KMS-11 (cell line): ENCODE data around the gene CCDC91.

Experiments
- H2AFZ ChIP-seq: fragments of 200-600 bp; sonication (generic); 2 replicates; pipeline ENCODE4 v1.6.1; 2016; ENCODE audit warnings: antibody characterized with exemption, mixed run types, low read depth
- H3K27ac ChIP-seq: fragments of 200-600 bp; sonication (generic); 2 replicates; pipeline ENCODE4 v1.6.1; 2016; ENCODE audit warnings: mild to moderate bottlenecking, mixed run types
- H3K27me3 ChIP-seq: fragments of 200-600 bp; sonication (generic); 2 replicates; pipeline ENCODE4 v1.6.1; 2017; ENCODE audit warnings: mild to moderate bottlenecking, low read depth, mixed run types, moderate library complexity; ENCODE audit not compliant: insufficient read depth
- H3K36me3 ChIP-seq: fragments of 200-600 bp; sonication (generic); 2 replicates; pipeline ENCODE4 v1.6.1; 2017; ENCODE audit warnings: mild to moderate bottlenecking, mixed run types; ENCODE audit not compliant: insufficient read depth
- H3K4me1 ChIP-seq: fragments of 200-600 bp; sonication (generic); 2 replicates; pipeline ENCODE4 v1.6.1; 2016; ENCODE audit warnings: mild to moderate bottlenecking, low read depth, mixed run types; ENCODE audit not compliant: poor library complexity, severe bottlenecking
- H3K4me2 ChIP-seq: fragments of 200-600 bp; sonication (generic); 2 replicates; pipeline ENCODE4 v1.7.0; 2016; ENCODE audit warnings: mild to moderate bottlenecking, mixed run types
- H3K4me3 ChIP-seq: fragments of 200-600 bp; sonication (generic); IDR thresholded peaks from 2 replicates; pipeline ENCODE4 v1.6.1; 2017; ENCODE audit warnings: low read depth, low read length, mixed read lengths; ENCODE audit not compliant: insufficient read depth
- H3K79me2 ChIP-seq: fragments of 200-600 bp; sonication (generic); 2 replicates; pipeline ENCODE4 v1.6.1; 2016; ENCODE audit warnings: low read depth, mixed run types; ENCODE audit not compliant: insufficient read depth
- H3K9ac ChIP-seq: fragments of 200-600 bp; sonication (generic); 2 replicates; pipeline ENCODE4 v1.6.1; 2016; ENCODE audit warnings: mild to moderate bottlenecking, mixed run types
- H4K20me1 ChIP-seq: fragments of 200-600 bp; sonication (generic); 2 replicates; pipeline ENCODE4 v1.6.1; 2016; ENCODE audit warnings: mild to moderate bottlenecking, mixed run types; ENCODE audit not compliant: insufficient read depth
- TF ChIP-seq, protein P1 (sequence below): fragments of 200-600 bp; sonication (generic); conservative IDR thresholded peaks from 2 replicates; pipeline ENCODE4 v1.6.1; 2017; ENCODE audit warnings: low read depth, mild to moderate bottlenecking, antibody characterized with exemption, low read length, moderate library complexity, mixed read lengths

CCDC91 gene

DNA sequence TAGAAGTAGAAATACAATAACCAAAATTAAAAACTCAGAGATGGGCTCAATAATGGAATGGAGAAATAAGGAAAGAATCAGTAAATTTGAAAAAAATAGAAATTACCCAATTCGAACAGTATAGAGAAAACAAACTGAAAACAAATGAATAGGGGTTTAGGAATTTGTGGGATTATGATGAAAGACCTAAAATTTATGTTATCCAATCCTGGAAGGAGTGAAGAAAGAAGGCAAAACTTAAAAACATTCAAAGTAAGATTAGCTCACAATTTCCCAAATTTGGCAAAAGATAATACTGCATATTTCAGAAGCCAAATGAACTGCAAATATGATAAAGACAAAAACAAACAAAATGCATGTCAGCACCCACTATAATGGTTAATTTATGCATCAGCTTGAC lies 177.1 kb downstream of the CCDC91 start:
- no peaks in the 10 kb centered on the region for H3K27me3 ChIP-seq
- no peak overlapping the region for H3K27ac ChIP-seq
- TF ChIP-seq, protein P1, sequence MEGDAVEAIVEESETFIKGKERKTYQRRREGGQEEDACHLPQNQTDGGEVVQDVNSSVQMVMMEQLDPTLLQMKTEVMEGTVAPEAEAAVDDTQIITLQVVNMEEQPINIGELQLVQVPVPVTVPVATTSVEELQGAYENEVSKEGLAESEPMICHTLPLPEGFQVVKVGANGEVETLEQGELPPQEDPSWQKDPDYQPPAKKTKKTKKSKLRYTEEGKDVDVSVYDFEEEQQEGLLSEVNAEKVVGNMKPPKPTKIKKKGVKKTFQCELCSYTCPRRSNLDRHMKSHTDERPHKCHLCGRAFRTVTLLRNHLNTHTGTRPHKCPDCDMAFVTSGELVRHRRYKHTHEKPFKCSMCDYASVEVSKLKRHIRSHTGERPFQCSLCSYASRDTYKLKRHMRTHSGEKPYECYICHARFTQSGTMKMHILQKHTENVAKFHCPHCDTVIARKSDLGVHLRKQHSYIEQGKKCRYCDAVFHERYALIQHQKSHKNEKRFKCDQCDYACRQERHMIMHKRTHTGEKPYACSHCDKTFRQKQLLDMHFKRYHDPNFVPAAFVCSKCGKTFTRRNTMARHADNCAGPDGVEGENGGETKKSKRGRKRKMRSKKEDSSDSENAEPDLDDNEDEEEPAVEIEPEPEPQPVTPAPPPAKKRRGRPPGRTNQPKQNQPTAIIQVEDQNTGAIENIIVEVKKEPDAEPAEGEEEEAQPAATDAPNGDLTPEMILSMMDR, result no peak
- no peak overlapping the region for H3K9ac ChIP-seq
- H3K4me2 ChIP-seq, result no peak overlapping the region
- no peaks in the 10 kb centered on the region for H4K20me1 ChIP-seq
- H2AFZ ChIP-seq, result no peak overlapping the region
- no peaks in the 10 kb centered on the region for H3K79me2 ChIP-seq
- H3K4me3 ChIP-seq, result no peak overlapping the region
- H3K36me3 ChIP-seq, result no peaks in the 10 kb centered on the region
- H3K4me1 ChIP-seq, result no peaks in the 10 kb centered on the region

DNA sequence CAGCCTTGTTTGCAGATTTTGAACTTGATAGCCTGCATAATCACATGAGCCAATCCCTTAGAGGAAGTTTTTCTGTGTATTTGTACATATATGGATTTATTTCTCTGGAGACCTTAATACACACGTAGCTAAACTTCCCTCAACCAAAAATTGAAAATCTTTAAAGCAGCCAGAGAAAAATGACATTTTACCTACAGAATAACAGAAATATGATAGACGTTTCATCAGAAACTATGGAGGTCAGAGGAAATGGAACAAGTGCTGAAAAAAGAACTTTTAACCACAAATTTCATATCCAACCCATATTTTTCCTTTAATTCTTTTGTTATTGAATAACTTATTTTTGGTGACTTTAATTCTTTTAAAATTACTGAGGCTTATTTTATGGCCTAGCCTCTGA lies 177.7 kb downstream of the CCDC91 start:
- Histone ChIP-seq H3K9ac (no peak overlapping the region), H2AFZ (no peak overlapping the region), H3K4me3 (no peak overlapping the region), H3K27ac (no peak overlapping the region), H3K4me1 (no peaks in the 10 kb centered on the region), H3K79me2 (no peaks in the 10 kb centered on the region), H3K27me3 (no peaks in the 10 kb centered on the region), H3K36me3 (no peaks in the 10 kb centered on the region), H3K4me2 (no peak overlapping the region), H4K20me1 (no peaks in the 10 kb centered on the region)
- TF ChIP-seq, protein P1, result no peak

DNA sequence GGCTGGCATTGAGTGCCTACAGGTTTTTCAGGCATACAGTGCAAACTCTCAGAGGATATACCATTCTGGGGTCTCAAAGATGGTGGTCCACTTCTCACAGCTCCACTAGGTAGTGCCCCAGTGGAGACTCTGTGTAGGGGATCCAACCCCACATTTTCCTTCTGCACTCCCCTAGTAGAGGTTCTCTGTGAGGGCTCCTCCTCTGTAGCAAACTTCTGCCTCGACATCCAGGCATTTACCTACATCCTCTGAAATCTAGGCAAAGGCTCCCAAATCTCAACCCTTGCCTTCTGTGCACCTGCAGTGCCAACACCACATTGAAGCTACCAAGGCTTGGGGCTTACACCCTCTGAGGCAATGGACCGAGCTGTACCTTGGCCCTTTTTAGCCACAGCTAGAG lies 179.2 kb downstream of the CCDC91 start:
- H3K27me3 ChIP-seq, result no peaks in the 10 kb centered on the region
- H3K79me2 ChIP-seq, result no peaks in the 10 kb centered on the region
- H3K4me2 ChIP-seq, result no peak overlapping the region
- TF ChIP-seq, protein P1, result no peak
- no peak overlapping the region for H2AFZ ChIP-seq
- no peaks in the 10 kb centered on the region for H4K20me1 ChIP-seq
- H3K9ac ChIP-seq, result no peak overlapping the region
- H3K27ac ChIP-seq, result no peak overlapping the region
- no peaks in the 10 kb centered on the region for H3K36me3 ChIP-seq
- no peaks in the 10 kb centered on the region for H3K4me1 ChIP-seq
- H3K4me3 ChIP-seq, result no peak overlapping the region

DNA sequence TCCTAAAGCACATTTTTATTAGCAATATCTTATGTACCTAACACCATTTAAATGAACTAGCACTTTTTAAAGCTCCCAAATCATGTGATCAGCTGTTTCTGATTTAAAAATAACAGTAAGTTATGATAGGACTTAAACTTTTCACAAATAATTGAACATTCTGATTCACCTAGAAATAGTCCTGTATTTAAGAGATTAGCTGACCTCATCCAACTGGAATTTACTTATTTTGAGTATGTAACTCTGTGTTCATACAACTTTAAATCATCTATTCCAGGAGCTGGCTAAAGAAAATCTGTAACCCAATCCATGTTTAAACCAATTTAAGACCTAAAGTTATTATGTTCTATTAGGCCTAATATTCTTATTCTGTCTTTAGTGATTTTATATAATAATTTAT lies 184.3 kb downstream of the CCDC91 start:
- Histone ChIP-seq H3K4me2 (no peak overlapping the region), H3K4me3 (no peak overlapping the region), H3K79me2 (no peaks in the 10 kb centered on the region), H4K20me1 (no peaks in the 10 kb centered on the region), H3K9ac (no peak overlapping the region), H3K4me1 (peaks cover 33% of the 10 kb centered on the region), H3K27me3 (no peaks in the 10 kb centered on the region), H2AFZ (no peak overlapping the region), H3K27ac (no peak overlapping the region), H3K36me3 (no peaks in the 10 kb centered on the region)
- TF ChIP-seq, protein P1, result no peak
